ENCODE measurements around the gene CATSPERD. TPM values are rescaled to one million over a fixed set of nuclear protein-coding genes. Genes with fewer than 3 reads are reported as not detected.

Gene CATSPERD
- total RNA-seq, 4 donors from 2014 or later = not detected

GRCh38 chr19:5751709-5752108, 31.3 kb downstream of the CATSPERD start:
- 76 to 86% methylated on average over 7 of the region's 7 CpGs for WGBS, 2 donors
- no peaks in the 10 kb centered on the region for H3K4me1 ChIP-seq
- no peak overlapping the region for H3K4me3 ChIP-seq (replicated peaks in 1 of 3)
- intact Hi-C loops (cut with DNase I) = no loop called here
- no peaks in the 10 kb centered on the region for H3K36me3 ChIP-seq
- no peak for TF ChIP-seq CTCF (IDR thresholded peaks at IDR 0.05)
- no peak for DNase-seq
- H3K9me3 ChIP-seq = no peaks in the 10 kb centered on the region
- no peaks in the 10 kb centered on the region for H3K27me3 ChIP-seq
- H3K27ac ChIP-seq = no peak overlapping the region

- 50 to 64% methylated on average over 6 of the region's 6 CpGs for WGBS, 2 donors
- no peaks in the 10 kb centered on the region for H3K27me3 ChIP-seq
- no peaks in the 10 kb centered on the region for H3K4me1 ChIP-seq
- intact Hi-C loops (cut with DNase I) = no loop called here
- H3K4me3 ChIP-seq (replicated peaks in 1 of 3) = no peak overlapping the region
- DNase-seq = no peak
- TF ChIP-seq POLR2A (IDR thresholded peaks at IDR 0.05) (no peak), CTCF (IDR thresholded peaks at IDR 0.05) (no peak)
- H3K36me3 ChIP-seq = no peaks in the 10 kb centered on the region
- H3K27ac ChIP-seq = no peak overlapping the region
- H3K9me3 ChIP-seq = no peaks in the 10 kb centered on the region
Measured at GRCh38 chr19:5753743-5754142, 33.3 kb downstream of the CATSPERD start.

- no peaks in the 10 kb centered on the region for H3K36me3 ChIP-seq
- TF ChIP-seq POLR2A (IDR thresholded peaks at IDR 0.05) (no peak), CTCF (IDR thresholded peaks at IDR 0.05) (no peak)
- intact Hi-C loops (cut with DNase I) = no loop called here
- no peak overlapping the region for H3K27ac ChIP-seq
- no peak for DNase-seq
- H3K9me3 ChIP-seq = no peaks in the 10 kb centered on the region
- no peak overlapping the region for H3K4me3 ChIP-seq (replicated peaks in 1 of 3)
- 88 to 89% methylated on average over 5 of the region's 5 CpGs for WGBS, 2 donors
- no peaks in the 10 kb centered on the region for H3K4me1 ChIP-seq
- H3K27me3 ChIP-seq = no peaks in the 10 kb centered on the region
Measured at GRCh38 chr19:5762608-5763217, 42.3 kb downstream of the CATSPERD start.

- TF ChIP-seq POLR2A (IDR thresholded peaks at IDR 0.05) = no peak
- no peak for TF ChIP-seq CTCF (IDR thresholded peaks at IDR 0.05)
- Histone ChIP-seq H3K27ac (no peak overlapping the region), H3K4me1 (no peaks in the 10 kb centered on the region), H3K27me3 (no peaks in the 10 kb centered on the region), H3K36me3 (no peaks in the 10 kb centered on the region), H3K4me3 (replicated peaks in 1 of 3) (no peak overlapping the region), H3K9me3 (no peaks in the 10 kb centered on the region)
- DNase-seq = no peak
- intact Hi-C loops (cut with DNase I) = no loop called here
- 93 to 96% methylated on average over 3 of the region's 3 CpGs for WGBS, 2 donors
Measured at GRCh38 chr19:5765220-5765619, 44.8 kb downstream of the CATSPERD start.

- H3K4me1 ChIP-seq = no peaks in the 10 kb centered on the region
- no peaks in the 10 kb centered on the region for H3K36me3 ChIP-seq
- no peaks in the 10 kb centered on the region for H3K27me3 ChIP-seq
- H3K9me3 ChIP-seq = no peaks in the 10 kb centered on the region
- no peak for DNase-seq
- no peak overlapping the region for H3K27ac ChIP-seq
- 89 to 92% methylated on average over 10 of the region's 10 CpGs for WGBS, 2 donors
- TF ChIP-seq POLR2A (IDR thresholded peaks at IDR 0.05) (no peak), CTCF (IDR thresholded peaks at IDR 0.05) (no peak)
- H3K4me3 ChIP-seq (replicated peaks in 1 of 3) = no peak overlapping the region
- intact Hi-C loops (cut with DNase I) = no loop called here
Measured at GRCh38 chr19:5767949-5768348, 47.5 kb downstream of the CATSPERD start.
